HG03432 (cell line): ENCODE results near the gene CAD.

Experiments used
- ATAC-seq: cut with Tn5 transposase; IDR thresholded peaks from one replicate; pipeline ENCODE4 v1.9.1; 2021; ENCODE audit warnings: mild to moderate bottlenecking, moderate library complexity; ENCODE audit not compliant: unreplicated experiment

CAD gene

GRCh38 chr2:27222407-27222806 is 5.2 kb downstream of the CAD start:
- no peak for ATAC-seq

- ATAC-seq = no peak
These were observed 6.2 kb downstream of the CAD start for GRCh38 chr2:27223416-27223815.

DNA sequence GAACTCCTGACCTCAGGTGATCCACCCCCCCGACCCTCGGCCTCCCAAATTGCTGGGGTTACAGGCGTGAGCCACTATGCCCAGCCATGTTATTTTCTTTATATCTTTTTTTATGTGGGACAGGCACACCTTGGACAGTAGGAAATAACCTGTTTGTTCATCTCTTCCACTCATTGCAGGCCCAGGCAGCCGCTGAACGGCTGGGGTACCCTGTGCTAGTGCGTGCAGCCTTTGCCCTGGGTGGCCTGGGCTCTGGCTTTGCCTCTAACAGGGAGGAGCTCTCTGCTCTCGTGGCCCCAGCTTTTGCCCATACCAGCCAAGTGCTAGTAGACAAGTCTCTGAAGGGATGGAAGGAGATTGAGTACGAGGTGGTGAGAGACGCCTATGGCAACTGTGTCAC is 8.4 kb downstream of the CAD start:
- ATAC-seq = no peak

- no peak for ATAC-seq
These were observed 10.3 kb downstream of the CAD start for GRCh38 chr2:27227501-27227900.

DNA sequence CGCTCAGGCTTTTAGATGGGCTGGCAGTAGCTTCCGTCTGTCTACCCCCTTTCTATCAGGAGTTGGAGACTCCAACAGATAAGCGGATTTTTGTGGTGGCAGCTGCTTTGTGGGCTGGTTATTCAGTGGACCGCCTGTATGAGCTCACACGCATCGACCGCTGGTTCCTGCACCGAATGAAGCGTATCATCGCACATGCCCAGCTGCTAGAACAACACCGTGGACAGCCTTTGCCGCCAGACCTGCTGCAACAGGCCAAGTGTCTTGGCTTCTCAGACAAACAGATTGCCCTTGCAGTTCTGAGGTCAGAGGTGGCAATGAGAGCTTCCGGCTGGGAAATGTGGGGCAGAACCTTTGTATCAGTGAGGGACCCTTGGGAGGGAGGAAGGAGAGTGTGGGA is 14.8 kb downstream of the CAD start:
- ATAC-seq = no peak

GRCh38 chr2:27233341-27233740 is 16.2 kb downstream of the CAD start:
- ATAC-seq = no peak

DNA sequence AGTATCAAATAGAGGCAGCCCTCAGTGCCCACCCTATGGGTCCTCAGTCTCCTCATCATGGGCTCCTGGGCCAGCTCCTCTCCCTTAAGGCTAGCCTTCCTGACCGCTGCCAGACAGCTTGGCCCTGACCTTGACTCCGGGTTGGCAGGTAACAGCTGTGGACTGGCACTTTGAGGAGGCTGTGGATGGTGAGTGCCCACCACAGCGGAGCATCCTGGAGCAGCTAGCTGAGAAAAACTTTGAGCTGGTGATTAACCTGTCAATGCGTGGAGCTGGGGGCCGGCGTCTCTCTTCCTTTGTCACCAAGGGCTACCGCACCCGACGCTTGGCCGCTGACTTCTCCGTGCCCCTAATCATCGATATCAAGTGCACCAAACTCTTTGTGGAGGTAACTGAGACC is 19.0 kb downstream of the CAD start:
- no peak for ATAC-seq

- no peak for ATAC-seq
These were observed 19.5 kb downstream of the CAD start for GRCh38 chr2:27236626-27237025.

GRCh38 chr2:27237341-27237945 is 20.3 kb downstream of the CAD start:
- ATAC-seq = no peak

DNA sequence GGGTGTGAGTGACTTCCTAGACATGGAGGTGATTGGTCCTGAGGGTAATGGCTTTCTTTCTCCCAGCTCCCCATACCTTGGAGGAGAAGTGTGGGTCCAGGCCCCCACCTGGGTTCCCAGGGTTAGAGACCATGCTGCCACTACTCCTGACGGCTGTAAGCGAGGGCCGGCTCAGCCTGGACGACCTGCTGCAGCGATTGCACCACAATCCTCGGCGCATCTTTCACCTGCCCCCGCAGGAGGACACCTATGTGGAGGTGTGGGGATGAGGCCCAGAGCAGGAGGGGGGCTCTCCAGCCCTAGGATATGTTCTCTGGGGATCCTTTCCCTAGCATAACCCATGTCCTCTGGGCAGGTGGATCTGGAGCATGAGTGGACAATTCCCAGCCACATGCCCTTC is 21.8 kb downstream of the CAD start:
- no peak for ATAC-seq

DNA sequence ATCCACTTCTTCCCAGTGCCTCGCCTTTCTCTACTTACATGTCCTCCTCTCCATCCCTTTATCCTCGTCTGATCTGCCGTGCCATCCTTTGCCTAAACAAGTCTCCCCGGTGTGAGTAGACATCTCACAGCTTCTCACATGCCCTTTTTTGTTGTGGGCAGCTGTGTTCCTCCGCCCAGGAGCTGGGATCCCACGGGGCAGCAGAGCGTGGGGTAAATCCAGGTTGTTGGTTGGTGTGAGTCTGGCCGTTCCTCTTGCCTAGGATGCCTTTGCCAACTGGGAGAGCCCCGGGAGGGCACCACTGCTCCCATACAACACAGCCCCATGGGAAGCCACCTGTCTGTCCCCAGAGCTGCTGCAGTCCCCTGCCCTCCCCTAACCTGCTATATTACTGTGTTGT is 23.2 kb downstream of the CAD start:
- no peak for ATAC-seq

- no peak for ATAC-seq
These were observed 24.8 kb downstream of the CAD start for GRCh38 chr2:27241761-27242613.

DNA sequence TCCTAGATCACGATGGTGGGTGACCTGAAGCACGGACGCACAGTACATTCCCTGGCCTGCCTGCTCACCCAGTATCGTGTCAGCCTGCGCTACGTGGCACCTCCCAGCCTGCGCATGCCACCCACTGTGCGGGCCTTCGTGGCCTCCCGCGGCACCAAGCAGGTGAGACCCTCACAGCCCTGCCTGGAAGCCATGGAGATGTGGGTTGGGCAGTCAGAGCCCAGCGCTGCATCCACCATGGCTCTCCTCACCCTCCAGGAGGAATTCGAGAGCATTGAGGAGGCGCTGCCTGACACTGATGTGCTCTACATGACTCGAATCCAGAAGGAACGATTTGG is 25.4 kb downstream of the CAD start:
- no peak for ATAC-seq

- ATAC-seq = no peak
These were observed 26.4 kb downstream of the CAD start for GRCh38 chr2:27243391-27244130.

- ATAC-seq = no peak
These were observed 27.9 kb downstream of the CAD start for GRCh38 chr2:27245116-27245515.

- no peak for ATAC-seq
These were observed 28.5 kb downstream of the CAD start for GRCh38 chr2:27245626-27246025.

GRCh38 chr2:27247893-27248292 is 30.7 kb downstream of the CAD start:
- no peak for ATAC-seq

GRCh38 chr2:27249159-27249890 is 32.2 kb downstream of the CAD start:
- no peak for ATAC-seq

GRCh38 chr2:27249891-27250651 is 32.9 kb downstream of the CAD start:
- no peak for ATAC-seq

GRCh38 chr2:27250652-27251379 is 33.6 kb downstream of the CAD start:
- ATAC-seq = no peak
